Right atrium auricular region (tissue), 2 donors: Measurements from ENCODE around the gene CDK15. TPM values are rescaled to one million over a fixed set of nuclear protein-coding genes. Genes with fewer than 3 reads are reported as not detected.

Experiments used
- DNase-seq: peaks from one replicate; pipeline ENCODE4 v3.0.0-alpha.2; 2019; ENCODE audit warnings: low spot score
- H3K27ac ChIP-seq, 2 donors: fragments of 200-600 bp; sonication (generic); 1 replicate in 1 of 2; 2 replicates in 1 of 2; pipeline ENCODE4 v1.5.1; 2016 to 2019
- H3K27me3 ChIP-seq, 2 donors: fragments of 200-600 bp; sonication (generic); one replicate each; pipeline versions ENCODE4 v1.5.1 to v1.6.0; 2017 to 2019
- H3K36me3 ChIP-seq: fragments of 200-600 bp; sonication (generic); one replicate; pipeline ENCODE4 v1.5.1; 2016
- H3K4me1 ChIP-seq, 2 donors: fragments of 200-600 bp; sonication (generic); one replicate each; pipeline versions ENCODE4 v1.5.1 to v1.6.0; 2017 to 2019
- H3K4me3 ChIP-seq, 2 donors: fragments of 200-600 bp; sonication (generic); 1 replicate in 1 of 2; 2 replicates in 1 of 2; pipeline ENCODE4 v1.5.1; 2017 to 2019; ENCODE audit warnings: mild to moderate bottlenecking in 1 of 2, moderate library complexity in 1 of 2
- H3K9me3 ChIP-seq, 2 donors: fragments of 200-600 bp; sonication (generic); one replicate each; pipeline ENCODE4 v1.5.1; 2019
- total RNA-seq, 2 donors: library from RNA; depleted of rRNA; stranded (reverse); fragments of >200 nt; gene quantifications; one replicate each; pipeline ENCODE4 v1.1.0, GENCODE V29; 2016
- TF ChIP-seq, protein P1 (sequence below), 2 donors: fragments of 200-600 bp; sonication (generic); IDR thresholded peaks; one replicate each; pipeline ENCODE4 v1.5.1; 2019; ENCODE audit warnings: antibody characterized with exemption in 2 of 2

Gene CDK15
- total RNA-seq, 2 donors from 2014 or later = not detected

DNA sequence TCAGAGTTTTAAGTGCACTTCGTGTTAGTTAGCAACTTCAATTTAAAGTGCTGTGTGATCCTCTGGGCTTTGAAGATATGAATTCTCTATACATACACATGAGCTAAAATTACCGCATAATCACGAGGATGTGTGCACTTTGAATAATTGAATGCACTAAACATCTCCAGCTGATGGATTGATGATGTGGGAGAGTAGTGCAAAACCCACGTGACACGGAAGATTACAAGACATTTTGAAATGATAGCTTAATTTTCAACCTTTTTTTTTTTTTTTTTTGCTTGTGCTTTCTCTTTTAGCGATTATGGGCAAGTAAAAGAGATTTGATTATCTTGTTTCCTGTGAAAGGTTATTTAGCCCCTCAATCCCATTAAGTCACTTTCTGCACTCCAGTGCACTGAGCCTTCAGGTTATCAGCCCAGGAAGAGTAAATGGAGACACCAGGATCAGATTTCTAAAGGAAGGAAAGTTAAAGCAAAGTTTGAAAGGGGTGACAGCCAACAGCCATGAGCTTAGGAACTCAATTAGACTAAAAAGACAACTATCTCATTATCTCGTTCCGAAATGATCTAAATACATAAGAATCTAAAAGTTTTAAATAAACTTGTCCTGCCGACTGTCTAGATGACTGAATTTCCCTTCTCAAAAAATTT lies 81.6 kb downstream of the CDK15 start:
- Histone ChIP-seq H3K27me3 (no peaks in the 10 kb centered on the region), H3K27ac (no peak overlapping the region), H3K9me3 (no peaks in the 10 kb centered on the region), H3K36me3 (no peaks in the 10 kb centered on the region), H3K4me1 (peaks cover 0 to 17% of the 10 kb centered on the region in 2 donors), H3K4me3 (peak overlapping the region in 1 of 2 donors; percentile 29)
- TF ChIP-seq, protein P1, sequence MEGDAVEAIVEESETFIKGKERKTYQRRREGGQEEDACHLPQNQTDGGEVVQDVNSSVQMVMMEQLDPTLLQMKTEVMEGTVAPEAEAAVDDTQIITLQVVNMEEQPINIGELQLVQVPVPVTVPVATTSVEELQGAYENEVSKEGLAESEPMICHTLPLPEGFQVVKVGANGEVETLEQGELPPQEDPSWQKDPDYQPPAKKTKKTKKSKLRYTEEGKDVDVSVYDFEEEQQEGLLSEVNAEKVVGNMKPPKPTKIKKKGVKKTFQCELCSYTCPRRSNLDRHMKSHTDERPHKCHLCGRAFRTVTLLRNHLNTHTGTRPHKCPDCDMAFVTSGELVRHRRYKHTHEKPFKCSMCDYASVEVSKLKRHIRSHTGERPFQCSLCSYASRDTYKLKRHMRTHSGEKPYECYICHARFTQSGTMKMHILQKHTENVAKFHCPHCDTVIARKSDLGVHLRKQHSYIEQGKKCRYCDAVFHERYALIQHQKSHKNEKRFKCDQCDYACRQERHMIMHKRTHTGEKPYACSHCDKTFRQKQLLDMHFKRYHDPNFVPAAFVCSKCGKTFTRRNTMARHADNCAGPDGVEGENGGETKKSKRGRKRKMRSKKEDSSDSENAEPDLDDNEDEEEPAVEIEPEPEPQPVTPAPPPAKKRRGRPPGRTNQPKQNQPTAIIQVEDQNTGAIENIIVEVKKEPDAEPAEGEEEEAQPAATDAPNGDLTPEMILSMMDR (IDR thresholded peaks at IDR 0.05) = no peak
- DNase-seq = no peak

DNA sequence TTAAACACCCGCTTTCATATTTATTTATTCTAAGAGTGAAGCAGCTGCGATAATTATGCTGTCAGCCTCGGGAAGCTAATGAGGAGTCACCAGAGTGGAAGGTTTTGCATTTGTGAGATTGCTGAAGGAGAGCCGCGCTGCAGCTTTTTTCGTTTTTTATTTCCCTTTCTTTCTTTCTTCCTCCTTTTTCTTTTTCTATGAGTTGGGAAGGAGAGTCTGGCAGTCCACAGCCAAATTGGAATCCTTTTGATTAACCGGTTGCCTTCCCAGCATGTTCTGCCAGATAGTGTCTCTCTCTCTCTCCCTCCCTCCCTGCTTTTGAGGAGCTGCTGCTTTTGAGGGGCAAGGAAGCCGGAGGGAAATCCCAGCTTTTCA lies 82.1 kb downstream of the CDK15 start:
- TF ChIP-seq, protein P1 (IDR thresholded peaks at IDR 0.05) = no peak
- no peak for DNase-seq
- Histone ChIP-seq H3K27ac (no peak overlapping the region), H3K36me3 (no peaks in the 10 kb centered on the region), H3K4me1 (peaks cover 0 to 11% of the 10 kb centered on the region in 2 donors), H3K27me3 (no peaks in the 10 kb centered on the region), H3K9me3 (no peaks in the 10 kb centered on the region), H3K4me3 (peak overlapping the region in 1 of 2 donors; percentile 29)

DNA sequence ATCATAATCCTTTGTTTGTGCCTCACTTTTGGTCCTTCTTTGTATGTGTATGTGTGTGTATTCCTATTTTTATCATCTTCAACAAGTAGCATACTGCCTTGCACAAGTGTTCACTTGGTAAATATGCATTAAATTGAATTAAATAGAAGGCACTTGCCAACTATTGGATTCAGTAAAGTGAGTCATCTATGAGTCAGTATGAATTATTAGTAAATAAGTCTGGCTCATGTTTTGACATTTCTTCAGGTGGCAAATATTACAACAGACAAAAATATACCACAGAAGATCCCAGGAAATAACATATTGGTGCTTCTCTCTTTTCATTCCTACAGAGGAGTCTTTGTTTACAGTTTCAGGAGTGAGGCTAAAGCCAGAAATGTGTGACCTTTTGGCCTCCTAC lies 84.1 kb downstream of the CDK15 start:
- no peak for DNase-seq
- Histone ChIP-seq H3K27ac (no peak overlapping the region), H3K27me3 (no peaks in the 10 kb centered on the region), H3K4me1 (no peaks in the 10 kb centered on the region), H3K9me3 (no peaks in the 10 kb centered on the region), H3K36me3 (no peaks in the 10 kb centered on the region), H3K4me3 (no peak overlapping the region)
- TF ChIP-seq, protein P1 (IDR thresholded peaks at IDR 0.05) = no peak

DNA sequence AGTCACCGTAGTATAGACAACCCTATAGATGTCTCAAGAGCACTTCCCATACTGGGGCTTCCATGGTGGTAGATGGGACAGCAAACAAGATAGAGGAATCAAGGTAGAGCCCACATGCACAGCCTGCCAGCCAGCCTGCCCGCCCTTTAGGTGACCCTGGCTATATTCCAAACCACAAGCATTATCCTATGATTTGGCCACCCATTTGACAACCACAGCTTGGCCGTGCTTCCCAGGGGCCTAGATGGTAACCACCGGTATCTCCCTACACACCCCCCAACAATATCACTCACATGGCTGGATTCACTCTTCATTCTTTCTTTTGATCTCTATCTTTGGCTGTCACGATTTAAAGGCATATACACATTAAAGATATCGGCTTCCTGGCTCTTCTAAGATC lies 85.3 kb downstream of the CDK15 start:
- no peak overlapping the region for H3K4me3 ChIP-seq
- no peaks in the 10 kb centered on the region for H3K4me1 ChIP-seq
- TF ChIP-seq, protein P1 (IDR thresholded peaks at IDR 0.05) = no peak
- H3K9me3 ChIP-seq = no peaks in the 10 kb centered on the region
- H3K36me3 ChIP-seq = no peaks in the 10 kb centered on the region
- no peaks in the 10 kb centered on the region for H3K27me3 ChIP-seq
- no peak overlapping the region for H3K27ac ChIP-seq
- DNase-seq = no peak

DNA sequence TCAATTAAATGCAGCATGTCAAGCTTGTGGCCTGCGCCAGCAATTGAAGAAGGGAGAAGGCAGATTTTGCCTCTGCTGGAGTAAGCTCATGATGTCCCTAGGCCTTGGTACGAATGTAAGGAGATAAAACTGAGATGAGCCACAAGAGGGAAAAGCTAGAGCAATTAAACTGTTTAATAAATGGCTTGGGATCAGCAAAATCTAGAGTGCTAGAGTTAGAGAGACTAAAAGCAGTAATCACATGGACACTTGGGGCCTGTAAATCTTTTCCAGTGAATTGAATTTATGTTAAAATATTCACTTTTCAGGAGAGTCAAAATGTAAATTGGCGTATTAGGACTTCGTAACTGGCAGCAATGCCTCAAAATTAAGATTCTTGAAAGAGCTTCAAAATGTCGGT lies 86.2 kb downstream of the CDK15 start:
- H3K27me3 ChIP-seq = no peaks in the 10 kb centered on the region
- H3K36me3 ChIP-seq = no peaks in the 10 kb centered on the region
- no peak overlapping the region for H3K27ac ChIP-seq
- H3K4me1 ChIP-seq = no peaks in the 10 kb centered on the region
- no peak overlapping the region for H3K4me3 ChIP-seq
- TF ChIP-seq, protein P1 (IDR thresholded peaks at IDR 0.05) = no peak
- no peak for DNase-seq
- no peaks in the 10 kb centered on the region for H3K9me3 ChIP-seq

DNA sequence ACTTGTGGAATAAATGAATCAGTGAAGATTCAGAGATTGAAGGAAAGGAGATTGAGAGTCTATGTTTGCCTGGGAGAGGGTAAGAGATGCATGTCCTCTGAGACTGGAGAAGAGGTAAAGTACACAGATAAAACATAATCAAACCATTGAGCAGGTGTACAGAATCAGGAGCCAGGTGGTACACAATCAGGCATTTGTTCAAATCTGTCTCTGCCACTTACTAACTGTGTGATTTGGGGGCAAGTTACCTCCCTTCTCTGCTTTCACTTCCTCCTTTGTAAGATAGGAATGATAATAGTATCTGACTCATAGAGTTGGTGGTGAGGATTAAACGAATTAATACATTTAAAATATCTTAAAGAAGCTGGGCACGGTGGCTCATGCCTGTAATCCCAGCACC lies 94.0 kb downstream of the CDK15 start:
- peaks cover 0 to 5% of the 10 kb centered on the region in 2 donors for H3K27me3 ChIP-seq
- H3K9me3 ChIP-seq = no peaks in the 10 kb centered on the region
- H3K36me3 ChIP-seq = no peaks in the 10 kb centered on the region
- no peak overlapping the region for H3K27ac ChIP-seq
- TF ChIP-seq, protein P1 (IDR thresholded peaks at IDR 0.05) = no peak
- no peak for DNase-seq
- H3K4me3 ChIP-seq = no peak overlapping the region
- no peaks in the 10 kb centered on the region for H3K4me1 ChIP-seq
